Neural cell (in vitro differentiated cells): ENCODE results near the gene MRPS34.

Experiments used
- EZH2 ChIP-seq: fragments of 200-600, 300-800 bp; shearing (Covaris generic), sonication (generic); IDR thresholded peaks from 2 replicates; pipeline ENCODE4 v1.6.1; 2014; ENCODE audit warnings: antibody characterized with exemption, low read length, borderline replicate concordance, mild to moderate bottlenecking; ENCODE audit not compliant: insufficient read depth, poor library complexity, severe bottlenecking
- RAD21 ChIP-seq: fragments of 450-650 bp; conservative IDR thresholded peaks from 2 replicates; pipeline ENCODE4 v1.6.1; 2014; ENCODE audit warnings: antibody characterized with exemption, mild to moderate bottlenecking, moderate library complexity
- TAF1 ChIP-seq: IDR thresholded peaks from 2 replicates; pipeline ENCODE4 v1.6.1; 2012; ENCODE audit warnings: low read depth
- TF ChIP-seq, protein P1 (sequence below): fragments of 450-650 bp; IDR thresholded peaks from 2 replicates; pipeline ENCODE4 v1.5.1; 2014; ENCODE audit warnings: antibody characterized with exemption, mild to moderate bottlenecking, moderate library complexity; ENCODE audit not compliant: poor library complexity, severe bottlenecking
- TF ChIP-seq, protein P2 (sequence below): IDR thresholded peaks from 2 replicates; pipeline ENCODE4 v1.6.1; 2012; ENCODE audit warnings: borderline replicate concordance

GRCh38 chr16:1809281-1809801, 36.4 kb upstream of the MRPS34 start:
- no peak for TF ChIP-seq TAF1
- TF ChIP-seq, protein P1, sequence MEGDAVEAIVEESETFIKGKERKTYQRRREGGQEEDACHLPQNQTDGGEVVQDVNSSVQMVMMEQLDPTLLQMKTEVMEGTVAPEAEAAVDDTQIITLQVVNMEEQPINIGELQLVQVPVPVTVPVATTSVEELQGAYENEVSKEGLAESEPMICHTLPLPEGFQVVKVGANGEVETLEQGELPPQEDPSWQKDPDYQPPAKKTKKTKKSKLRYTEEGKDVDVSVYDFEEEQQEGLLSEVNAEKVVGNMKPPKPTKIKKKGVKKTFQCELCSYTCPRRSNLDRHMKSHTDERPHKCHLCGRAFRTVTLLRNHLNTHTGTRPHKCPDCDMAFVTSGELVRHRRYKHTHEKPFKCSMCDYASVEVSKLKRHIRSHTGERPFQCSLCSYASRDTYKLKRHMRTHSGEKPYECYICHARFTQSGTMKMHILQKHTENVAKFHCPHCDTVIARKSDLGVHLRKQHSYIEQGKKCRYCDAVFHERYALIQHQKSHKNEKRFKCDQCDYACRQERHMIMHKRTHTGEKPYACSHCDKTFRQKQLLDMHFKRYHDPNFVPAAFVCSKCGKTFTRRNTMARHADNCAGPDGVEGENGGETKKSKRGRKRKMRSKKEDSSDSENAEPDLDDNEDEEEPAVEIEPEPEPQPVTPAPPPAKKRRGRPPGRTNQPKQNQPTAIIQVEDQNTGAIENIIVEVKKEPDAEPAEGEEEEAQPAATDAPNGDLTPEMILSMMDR = no peak
- TF ChIP-seq, protein P2, sequence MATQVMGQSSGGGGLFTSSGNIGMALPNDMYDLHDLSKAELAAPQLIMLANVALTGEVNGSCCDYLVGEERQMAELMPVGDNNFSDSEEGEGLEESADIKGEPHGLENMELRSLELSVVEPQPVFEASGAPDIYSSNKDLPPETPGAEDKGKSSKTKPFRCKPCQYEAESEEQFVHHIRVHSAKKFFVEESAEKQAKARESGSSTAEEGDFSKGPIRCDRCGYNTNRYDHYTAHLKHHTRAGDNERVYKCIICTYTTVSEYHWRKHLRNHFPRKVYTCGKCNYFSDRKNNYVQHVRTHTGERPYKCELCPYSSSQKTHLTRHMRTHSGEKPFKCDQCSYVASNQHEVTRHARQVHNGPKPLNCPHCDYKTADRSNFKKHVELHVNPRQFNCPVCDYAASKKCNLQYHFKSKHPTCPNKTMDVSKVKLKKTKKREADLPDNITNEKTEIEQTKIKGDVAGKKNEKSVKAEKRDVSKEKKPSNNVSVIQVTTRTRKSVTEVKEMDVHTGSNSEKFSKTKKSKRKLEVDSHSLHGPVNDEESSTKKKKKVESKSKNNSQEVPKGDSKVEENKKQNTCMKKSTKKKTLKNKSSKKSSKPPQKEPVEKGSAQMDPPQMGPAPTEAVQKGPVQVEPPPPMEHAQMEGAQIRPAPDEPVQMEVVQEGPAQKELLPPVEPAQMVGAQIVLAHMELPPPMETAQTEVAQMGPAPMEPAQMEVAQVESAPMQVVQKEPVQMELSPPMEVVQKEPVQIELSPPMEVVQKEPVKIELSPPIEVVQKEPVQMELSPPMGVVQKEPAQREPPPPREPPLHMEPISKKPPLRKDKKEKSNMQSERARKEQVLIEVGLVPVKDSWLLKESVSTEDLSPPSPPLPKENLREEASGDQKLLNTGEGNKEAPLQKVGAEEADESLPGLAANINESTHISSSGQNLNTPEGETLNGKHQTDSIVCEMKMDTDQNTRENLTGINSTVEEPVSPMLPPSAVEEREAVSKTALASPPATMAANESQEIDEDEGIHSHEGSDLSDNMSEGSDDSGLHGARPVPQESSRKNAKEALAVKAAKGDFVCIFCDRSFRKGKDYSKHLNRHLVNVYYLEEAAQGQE = no peak
- no peak for TF ChIP-seq EZH2
- TF ChIP-seq RAD21 = no peak
